Measurements from ENCODE around the gene NXPH4.

Gene NXPH4

GRCh38 chr12:57182918-57183575, 33.5 kb upstream of the NXPH4 start:
- peak; percentile 61 for DNase-seq (ENCODE audit: low read depth)
- TF ChIP-seq, protein P1, sequence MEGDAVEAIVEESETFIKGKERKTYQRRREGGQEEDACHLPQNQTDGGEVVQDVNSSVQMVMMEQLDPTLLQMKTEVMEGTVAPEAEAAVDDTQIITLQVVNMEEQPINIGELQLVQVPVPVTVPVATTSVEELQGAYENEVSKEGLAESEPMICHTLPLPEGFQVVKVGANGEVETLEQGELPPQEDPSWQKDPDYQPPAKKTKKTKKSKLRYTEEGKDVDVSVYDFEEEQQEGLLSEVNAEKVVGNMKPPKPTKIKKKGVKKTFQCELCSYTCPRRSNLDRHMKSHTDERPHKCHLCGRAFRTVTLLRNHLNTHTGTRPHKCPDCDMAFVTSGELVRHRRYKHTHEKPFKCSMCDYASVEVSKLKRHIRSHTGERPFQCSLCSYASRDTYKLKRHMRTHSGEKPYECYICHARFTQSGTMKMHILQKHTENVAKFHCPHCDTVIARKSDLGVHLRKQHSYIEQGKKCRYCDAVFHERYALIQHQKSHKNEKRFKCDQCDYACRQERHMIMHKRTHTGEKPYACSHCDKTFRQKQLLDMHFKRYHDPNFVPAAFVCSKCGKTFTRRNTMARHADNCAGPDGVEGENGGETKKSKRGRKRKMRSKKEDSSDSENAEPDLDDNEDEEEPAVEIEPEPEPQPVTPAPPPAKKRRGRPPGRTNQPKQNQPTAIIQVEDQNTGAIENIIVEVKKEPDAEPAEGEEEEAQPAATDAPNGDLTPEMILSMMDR (conservative IDR thresholded peaks at IDR 0.05; ENCODE audit: low read length) = peak; percentile 78
- H3K4me3 ChIP-seq (ENCODE audit: low read length) = no peak overlapping the region

DNA sequence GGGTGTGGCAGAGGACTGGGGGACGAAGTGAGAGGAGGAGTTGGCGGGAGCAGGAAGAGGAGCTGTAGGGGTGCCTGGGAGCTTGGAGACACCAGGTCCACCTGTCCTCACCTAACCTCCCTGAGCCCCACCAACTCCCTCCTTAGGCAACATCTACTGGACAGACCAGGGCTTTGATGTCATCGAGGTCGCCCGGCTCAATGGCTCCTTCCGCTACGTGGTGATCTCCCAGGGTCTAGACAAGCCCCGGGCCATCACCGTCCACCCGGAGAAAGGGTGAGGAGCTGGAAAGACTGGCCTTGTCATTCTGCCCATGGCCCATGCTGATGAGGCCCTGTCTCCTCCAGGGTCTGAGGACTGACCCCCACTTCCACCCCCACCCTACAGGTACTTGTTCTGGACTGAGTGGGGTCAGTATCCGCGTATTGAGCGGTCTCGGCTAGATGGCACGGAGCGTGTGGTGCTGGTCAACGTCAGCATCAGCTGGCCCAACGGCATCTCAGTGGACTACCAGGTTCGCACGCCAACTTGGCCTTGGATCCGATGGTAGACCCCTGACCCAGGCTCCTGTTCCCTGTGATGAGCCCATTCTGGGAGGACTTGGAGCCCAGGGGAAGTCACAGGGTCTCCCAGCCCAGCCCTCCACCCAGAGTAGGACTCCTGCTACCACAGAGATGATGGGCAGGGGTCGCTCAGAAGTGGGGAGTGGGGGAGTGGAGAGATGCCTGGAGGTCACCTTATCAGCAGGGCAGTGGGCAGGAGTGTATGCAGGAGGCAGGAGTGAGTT, 32.5 kb upstream of the NXPH4 start:
- no peak for DNase-seq (ENCODE audit: low read depth)
- no peak overlapping the region for H3K4me3 ChIP-seq (ENCODE audit: low read length)
- TF ChIP-seq, protein P1 (conservative IDR thresholded peaks at IDR 0.05; ENCODE audit: low read length) = no peak

GRCh38 chr12:57185403-57185802, 31.2 kb upstream of the NXPH4 start:
- TF ChIP-seq, protein P1 (conservative IDR thresholded peaks at IDR 0.05; ENCODE audit: low read length) = no peak
- no peak overlapping the region for H3K4me3 ChIP-seq (ENCODE audit: low read length)
- no peak for DNase-seq (ENCODE audit: low read depth)

DNA sequence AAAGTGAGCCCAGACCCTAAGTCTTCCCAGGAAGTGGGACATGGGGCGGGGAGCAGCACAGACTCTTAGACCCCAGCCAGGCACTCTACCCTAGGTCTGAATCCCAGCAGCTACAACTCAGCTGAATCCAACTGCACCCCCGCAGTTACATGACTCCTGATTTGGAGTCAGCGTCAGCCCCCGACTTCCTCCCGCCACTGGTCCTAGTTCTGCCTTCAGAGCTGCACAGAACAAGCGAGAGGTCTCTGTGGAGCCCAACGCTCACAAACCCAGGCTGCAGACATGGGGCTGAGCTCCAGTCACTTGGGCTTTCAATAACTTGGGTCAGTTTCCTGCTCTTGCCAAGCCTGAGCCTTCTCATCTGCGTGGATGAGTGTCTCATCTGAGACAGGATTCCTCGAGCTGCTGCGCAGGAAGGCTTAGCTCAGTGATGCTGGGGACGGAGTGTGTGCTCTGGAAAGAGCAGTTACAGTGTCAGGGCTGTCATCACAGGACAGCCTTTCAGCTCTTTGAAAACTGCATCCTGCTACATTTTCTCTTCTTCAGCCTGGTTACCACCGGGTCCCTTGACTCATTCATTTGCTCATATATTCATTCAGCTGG, 30.6 kb upstream of the NXPH4 start:
- no peak overlapping the region for H3K4me3 ChIP-seq (ENCODE audit: low read length)
- no peak for DNase-seq (ENCODE audit: low read depth)
- TF ChIP-seq, protein P1 (conservative IDR thresholded peaks at IDR 0.05; ENCODE audit: low read length) = no peak

DNA sequence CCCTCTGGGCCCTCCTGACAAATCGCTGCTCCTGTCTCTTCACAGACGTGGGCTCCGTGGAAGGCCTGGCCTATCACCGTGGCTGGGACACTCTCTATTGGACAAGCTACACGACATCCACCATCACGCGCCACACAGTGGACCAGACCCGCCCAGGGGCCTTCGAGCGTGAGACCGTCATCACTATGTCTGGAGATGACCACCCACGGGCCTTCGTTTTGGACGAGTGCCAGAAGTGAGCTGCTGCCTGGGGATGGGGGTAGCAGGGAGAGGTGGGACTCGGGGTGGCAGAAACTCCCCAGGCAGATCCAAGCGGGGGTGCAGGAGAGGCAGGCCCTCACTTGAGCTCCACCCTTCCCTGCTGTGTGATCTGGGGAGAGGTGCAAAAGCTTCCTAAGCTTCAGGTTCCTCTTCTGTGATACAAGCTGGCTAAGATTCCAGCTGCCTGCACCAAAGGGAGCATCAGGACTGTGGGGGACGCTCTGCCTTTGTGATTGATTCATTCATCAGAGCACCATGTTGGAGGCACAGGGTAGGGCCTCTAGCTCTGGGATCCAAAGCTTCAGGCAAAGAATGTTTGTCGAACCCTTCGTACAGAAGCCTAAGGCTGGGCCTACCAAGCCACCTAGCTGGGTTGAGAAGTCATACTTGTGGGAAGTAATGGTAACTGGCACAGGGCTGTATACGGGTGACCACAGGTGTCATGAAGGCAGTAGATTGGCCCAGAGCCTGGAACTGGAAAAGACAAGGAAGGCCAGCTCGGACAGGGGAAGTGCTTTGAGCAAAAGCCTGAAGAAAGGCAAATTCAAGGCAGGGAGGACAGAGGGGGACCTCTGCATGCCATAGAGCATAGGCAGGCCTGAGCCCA, 29.1 kb upstream of the NXPH4 start:
- DNase-seq (ENCODE audit: low read depth) = no peak
- TF ChIP-seq, protein P1 (conservative IDR thresholded peaks at IDR 0.05; ENCODE audit: low read length) = no peak

DNA sequence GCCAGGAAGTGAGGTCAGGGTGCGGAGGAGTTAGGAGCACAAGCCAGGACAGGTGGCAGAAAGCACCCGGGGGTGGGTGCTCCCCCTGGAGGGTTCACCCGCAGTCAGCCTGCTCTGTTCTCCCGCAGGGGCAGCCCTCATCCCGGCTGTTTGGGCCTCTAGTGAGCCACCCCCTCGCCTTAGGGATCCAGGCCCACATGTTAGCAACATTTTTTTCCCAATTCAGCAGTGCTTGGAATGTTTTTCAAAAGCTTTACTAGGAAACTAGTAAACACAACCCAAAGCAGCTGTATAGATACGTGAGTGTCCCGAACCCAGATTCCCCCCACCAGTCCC, 28.5 kb upstream of the NXPH4 start:
- no peak for DNase-seq (ENCODE audit: low read depth)
- TF ChIP-seq, protein P1 (conservative IDR thresholded peaks at IDR 0.05; ENCODE audit: low read length) = no peak
- H3K4me3 ChIP-seq (ENCODE audit: low read length) = no peak overlapping the region

More for the DNA sequence above, 29.1 kb upstream of the NXPH4 start:
- no peak overlapping the region for H3K4me3 ChIP-seq (ENCODE audit: low read length)
